Cardiac muscle cell (in vitro differentiated cells and primary cell): ENCODE measurements around the gene PSTPIP1. TPM values are rescaled to one million over a fixed set of nuclear protein-coding genes. Genes with fewer than 3 reads are reported as not detected.

Experiments
- DNase-seq, 2 donors: peaks; one replicate each; pipeline versions ENCODE4 v3.0.0 to v3.0.0-alpha.2; 2010 to 2017; ENCODE audit warnings: low read depth in 1 of 2, low spot score in 1 of 2
- H3K27ac ChIP-seq: fragments of 200-600 bp; sonication (generic); 2 replicates; pipeline ENCODE4 v1.5.1; 2016
- H3K27me3 ChIP-seq: fragments of 200-600 bp; sonication (generic); 2 replicates; pipeline ENCODE4 v1.6.0; 2016; ENCODE audit warnings: control low read depth
- H3K36me3 ChIP-seq: fragments of 200-600 bp; sonication (generic); 2 replicates; pipeline ENCODE4 v1.5.1; 2016; ENCODE audit warnings: control low read depth
- H3K4me1 ChIP-seq: fragments of 200-600 bp; sonication (generic); 2 replicates; pipeline ENCODE4 v1.8.1; 2017; ENCODE audit warnings: low read depth, mild to moderate bottlenecking, mixed run types
- H3K4me3 ChIP-seq: fragments of 200-600 bp; sonication (generic); 2 replicates; pipeline ENCODE4 v1.5.1; 2016; ENCODE audit warnings: mild to moderate bottlenecking
- H3K9me3 ChIP-seq: fragments of 200-600 bp; sonication (generic); 2 replicates; pipeline ENCODE4 v1.5.1; 2017; ENCODE audit warnings: low read depth, mild to moderate bottlenecking, control low read depth
- polyA plus RNA-seq: library from polyadenylated mRNA; unstranded; fragments of >200 nt; fragmentation: Nextera tagmentation; extraction: Ambion mirVana; gene quantifications from 2 replicates; pipeline ENCODE4 v1.2.1, GENCODE V29; 2016
- total RNA-seq: library from RNA; depleted of rRNA; stranded (reverse); fragments of >200 nt; gene quantifications from 2 replicates; pipeline ENCODE4 v1.2.3, GENCODE V29; 2016
- TF ChIP-seq, protein P1 (sequence below): IDR thresholded peaks from 2 replicates; pipeline ENCODE4 v1.5.1; 2012; ENCODE audit warnings: low read depth, mild to moderate bottlenecking, low read length

Gene PSTPIP1
- total and polyA plus RNA-seq, 2 experiments from 2014 or later = 0.26 to 0.63 TPM

DNA sequence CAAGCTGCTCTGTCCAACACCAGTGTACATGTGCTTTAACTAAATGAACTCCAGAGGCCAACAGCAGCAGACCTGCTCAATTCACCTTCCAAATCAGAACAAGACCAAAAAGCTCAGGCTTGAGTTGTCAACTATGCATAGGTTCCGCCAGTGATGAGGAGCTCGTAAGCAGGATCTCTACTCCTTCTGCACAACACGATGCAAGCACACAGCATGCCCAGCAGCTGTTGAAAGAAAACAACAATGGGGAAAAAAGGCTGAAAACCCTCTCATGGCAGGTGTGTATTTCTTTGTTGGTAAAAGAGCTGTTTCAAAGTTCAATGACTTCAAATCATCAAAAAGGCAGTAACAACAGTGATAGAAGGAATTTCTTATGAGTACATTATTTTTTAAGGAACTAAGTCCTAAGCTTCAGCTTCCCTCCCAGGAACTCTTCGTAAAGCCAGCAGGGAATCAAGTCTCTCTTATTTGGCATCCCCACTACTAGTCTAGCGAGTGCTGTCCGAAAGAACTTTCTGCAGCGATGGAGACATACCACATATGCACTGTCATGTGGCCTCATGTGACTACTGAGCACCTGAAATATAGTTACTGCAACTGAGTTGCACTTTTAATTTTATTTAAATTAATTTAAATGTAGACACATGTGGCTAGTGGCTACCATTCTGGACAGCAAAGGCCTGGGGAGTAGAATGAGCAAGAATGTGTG lies 51.9 kb downstream of the PSTPIP1 start:
- H3K27me3 ChIP-seq = no peaks in the 10 kb centered on the region
- H3K4me1 ChIP-seq = no peaks in the 10 kb centered on the region
- no peak overlapping the region for H3K27ac ChIP-seq
- H3K36me3 ChIP-seq = peaks cover 44% of the 10 kb centered on the region
- no peak for DNase-seq
- no peaks in the 10 kb centered on the region for H3K9me3 ChIP-seq
- TF ChIP-seq, protein P1, sequence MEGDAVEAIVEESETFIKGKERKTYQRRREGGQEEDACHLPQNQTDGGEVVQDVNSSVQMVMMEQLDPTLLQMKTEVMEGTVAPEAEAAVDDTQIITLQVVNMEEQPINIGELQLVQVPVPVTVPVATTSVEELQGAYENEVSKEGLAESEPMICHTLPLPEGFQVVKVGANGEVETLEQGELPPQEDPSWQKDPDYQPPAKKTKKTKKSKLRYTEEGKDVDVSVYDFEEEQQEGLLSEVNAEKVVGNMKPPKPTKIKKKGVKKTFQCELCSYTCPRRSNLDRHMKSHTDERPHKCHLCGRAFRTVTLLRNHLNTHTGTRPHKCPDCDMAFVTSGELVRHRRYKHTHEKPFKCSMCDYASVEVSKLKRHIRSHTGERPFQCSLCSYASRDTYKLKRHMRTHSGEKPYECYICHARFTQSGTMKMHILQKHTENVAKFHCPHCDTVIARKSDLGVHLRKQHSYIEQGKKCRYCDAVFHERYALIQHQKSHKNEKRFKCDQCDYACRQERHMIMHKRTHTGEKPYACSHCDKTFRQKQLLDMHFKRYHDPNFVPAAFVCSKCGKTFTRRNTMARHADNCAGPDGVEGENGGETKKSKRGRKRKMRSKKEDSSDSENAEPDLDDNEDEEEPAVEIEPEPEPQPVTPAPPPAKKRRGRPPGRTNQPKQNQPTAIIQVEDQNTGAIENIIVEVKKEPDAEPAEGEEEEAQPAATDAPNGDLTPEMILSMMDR = no peak
- H3K4me3 ChIP-seq = no peak overlapping the region

GRCh38 chr15:77048135-77048876 lies 53.4 kb downstream of the PSTPIP1 start:
- Histone ChIP-seq H3K4me1 (no peaks in the 10 kb centered on the region), H3K4me3 (no peak overlapping the region), H3K36me3 (peaks cover 47% of the 10 kb centered on the region), H3K27ac (no peak overlapping the region), H3K27me3 (no peaks in the 10 kb centered on the region), H3K9me3 (no peaks in the 10 kb centered on the region)
- TF ChIP-seq, protein P1 = no peak
- DNase-seq = no peak

DNA sequence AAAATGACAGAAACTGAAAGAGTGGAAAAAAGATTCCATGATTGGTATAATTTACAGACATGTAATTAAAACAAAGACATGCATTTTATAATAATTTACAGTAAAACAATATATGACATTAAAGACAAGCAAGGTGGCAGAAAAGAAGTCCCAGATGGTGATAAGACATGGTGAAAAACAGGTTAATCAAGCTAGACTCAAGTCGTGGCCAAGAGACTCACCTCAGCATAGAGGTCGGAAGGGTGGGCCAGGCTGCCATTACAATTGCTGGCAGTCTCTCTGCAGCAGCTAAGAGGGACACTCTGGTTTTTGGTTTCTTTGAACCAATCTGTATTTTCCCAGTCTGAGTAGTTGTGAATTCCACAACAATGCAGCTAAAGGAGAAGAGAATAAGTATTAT lies 57.6 kb downstream of the PSTPIP1 start:
- peaks cover 32% of the 10 kb centered on the region for H3K36me3 ChIP-seq
- no peaks in the 10 kb centered on the region for H3K27me3 ChIP-seq
- H3K9me3 ChIP-seq = no peaks in the 10 kb centered on the region
- no peak overlapping the region for H3K27ac ChIP-seq
- TF ChIP-seq, protein P1 = no peak
- peaks cover 17% of the 10 kb centered on the region for H3K4me1 ChIP-seq
- H3K4me3 ChIP-seq = no peak overlapping the region
- DNase-seq = no peak

GRCh38 chr15:77053709-77054108 lies 58.8 kb downstream of the PSTPIP1 start:
- peaks cover 27% of the 10 kb centered on the region for H3K36me3 ChIP-seq

GRCh38 chr15:77057072-77057471 lies 62.1 kb downstream of the PSTPIP1 start:
- Histone ChIP-seq H3K9me3 (no peaks in the 10 kb centered on the region), H3K4me1 (peaks cover 46% of the 10 kb centered on the region), H3K27ac (no peak overlapping the region), H3K4me3 (no peak overlapping the region), H3K27me3 (no peaks in the 10 kb centered on the region), H3K36me3 (peaks cover 8% of the 10 kb centered on the region)
- TF ChIP-seq, protein P1 = no peak
- DNase-seq = no peak

More at GRCh38 chr15:77053709-77054108, 58.8 kb downstream of the PSTPIP1 start:
- DNase-seq = peak in 1 of 2 donors; percentile 48
- Histone ChIP-seq H3K27ac (no peak overlapping the region), H3K27me3 (no peaks in the 10 kb centered on the region), H3K9me3 (no peaks in the 10 kb centered on the region), H3K4me1 (peaks cover 19% of the 10 kb centered on the region), H3K4me3 (no peak overlapping the region)
- TF ChIP-seq, protein P1 = no peak
